Prostate gland (tissue), 2 donors: ENCODE results near the gene TRAF7.
"Not testable (repeated sequence)": the region's sequence is repeated elsewhere in the genome, so short reads cannot be mapped to it uniquely, and the experiment has no call there.

ENCODE experiments used
- POLR2A ChIP-seq: fragments of 450-650 bp; IDR thresholded peaks from one replicate; pipeline ENCODE4 v1.6.1; 2016; ENCODE audit warnings: antibody characterized with exemption, mild to moderate bottlenecking
- POLR2AphosphoS5 ChIP-seq: sonication (generic); formaldehyde crosslinking; IDR thresholded peaks from one replicate; pipeline ENCODE4 v1.6.1; 2017; ENCODE audit warnings: antibody characterized with exemption
- TF ChIP-seq, protein P1 (sequence below), 4 experiments: fragments of 200-600 bp in 2 of 4; fragments of 450-650 bp in 2 of 4; sonication (generic) in 2 of 4; IDR thresholded peaks; 1 replicate in 3 of 4; 2 replicates in 1 of 4; pipeline ENCODE4 v1.5.1; 2016 to 2019; ENCODE audit warnings: antibody characterized with exemption in 4 of 4, mild to moderate bottlenecking in 2 of 4, moderate library complexity in 2 of 4

DNA sequence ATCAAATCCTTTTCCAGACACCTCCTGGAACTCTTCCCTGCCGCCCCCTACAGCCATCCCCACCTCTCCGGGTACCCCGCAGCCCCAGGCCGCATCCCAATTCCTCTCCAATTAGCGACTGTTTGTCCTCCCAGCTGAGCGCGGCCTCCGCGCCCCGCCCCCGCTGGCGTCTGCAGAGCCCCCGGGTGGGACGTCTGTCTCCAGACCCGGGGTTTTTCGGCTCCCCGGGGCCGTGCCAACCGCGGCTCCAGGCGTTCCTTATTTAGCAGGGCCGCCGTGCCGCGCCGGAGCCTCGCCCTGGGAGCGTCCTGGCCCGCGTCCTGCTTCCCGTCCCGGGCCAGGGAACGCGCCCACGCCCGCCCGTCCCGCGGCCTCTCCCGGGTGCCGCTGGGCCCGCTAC is 20.5 kb upstream of the TRAF7 start:
- not testable (repeated sequence) for TF ChIP-seq POLR2AphosphoS5, POLR2A
- TF ChIP-seq, protein P1, sequence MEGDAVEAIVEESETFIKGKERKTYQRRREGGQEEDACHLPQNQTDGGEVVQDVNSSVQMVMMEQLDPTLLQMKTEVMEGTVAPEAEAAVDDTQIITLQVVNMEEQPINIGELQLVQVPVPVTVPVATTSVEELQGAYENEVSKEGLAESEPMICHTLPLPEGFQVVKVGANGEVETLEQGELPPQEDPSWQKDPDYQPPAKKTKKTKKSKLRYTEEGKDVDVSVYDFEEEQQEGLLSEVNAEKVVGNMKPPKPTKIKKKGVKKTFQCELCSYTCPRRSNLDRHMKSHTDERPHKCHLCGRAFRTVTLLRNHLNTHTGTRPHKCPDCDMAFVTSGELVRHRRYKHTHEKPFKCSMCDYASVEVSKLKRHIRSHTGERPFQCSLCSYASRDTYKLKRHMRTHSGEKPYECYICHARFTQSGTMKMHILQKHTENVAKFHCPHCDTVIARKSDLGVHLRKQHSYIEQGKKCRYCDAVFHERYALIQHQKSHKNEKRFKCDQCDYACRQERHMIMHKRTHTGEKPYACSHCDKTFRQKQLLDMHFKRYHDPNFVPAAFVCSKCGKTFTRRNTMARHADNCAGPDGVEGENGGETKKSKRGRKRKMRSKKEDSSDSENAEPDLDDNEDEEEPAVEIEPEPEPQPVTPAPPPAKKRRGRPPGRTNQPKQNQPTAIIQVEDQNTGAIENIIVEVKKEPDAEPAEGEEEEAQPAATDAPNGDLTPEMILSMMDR (IDR thresholded peaks at IDR 0.05) = not testable (repeated sequence)
